Upper lobe of left lung (tissue), 4 donors: ENCODE data around the gene MACROD2.

Experiments used
- POLR2A ChIP-seq, 4 donors: fragments of 450-650 bp; IDR thresholded peaks; one replicate each; pipeline ENCODE4 v1.5.1; 2016 to 2017; ENCODE audit warnings: antibody characterized with exemption in 4 of 4, mild to moderate bottlenecking in 2 of 4
- POLR2AphosphoS5 ChIP-seq, 2 donors: sonication (generic); formaldehyde crosslinking; IDR thresholded peaks; one replicate each; pipeline ENCODE4 v1.5.1; 2017; ENCODE audit warnings: antibody characterized with exemption in 2 of 2
- TF ChIP-seq, protein P1 (sequence below), 6 experiments: fragments of 450-650 bp in 4 of 6; fragments of 200-600 bp in 2 of 6; sonication (generic) in 2 of 6; IDR thresholded peaks; one replicate each; pipeline ENCODE4 v1.5.1; 2016 to 2019; ENCODE audit warnings: antibody characterized with exemption in 6 of 6

DNA sequence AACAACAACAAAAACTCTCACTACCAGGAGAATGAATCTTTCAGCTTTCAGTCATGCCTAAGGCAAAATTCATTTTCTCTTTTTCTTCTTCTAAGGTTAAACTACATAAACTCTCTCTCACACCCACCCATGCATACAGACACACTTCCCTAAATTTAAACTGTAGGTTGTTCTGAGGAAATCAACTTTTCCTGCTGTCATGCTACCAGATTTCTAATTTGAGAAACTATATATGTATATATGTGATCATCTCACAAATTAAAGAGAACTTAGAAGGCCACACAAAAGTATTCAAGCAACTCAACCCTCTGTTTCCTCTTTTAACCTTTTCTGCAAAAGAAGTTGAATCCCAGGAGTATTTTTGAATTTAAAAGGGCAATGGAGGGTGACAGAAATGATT is 2045.4 kb downstream of the MACROD2 start:
- TF ChIP-seq, protein P1, sequence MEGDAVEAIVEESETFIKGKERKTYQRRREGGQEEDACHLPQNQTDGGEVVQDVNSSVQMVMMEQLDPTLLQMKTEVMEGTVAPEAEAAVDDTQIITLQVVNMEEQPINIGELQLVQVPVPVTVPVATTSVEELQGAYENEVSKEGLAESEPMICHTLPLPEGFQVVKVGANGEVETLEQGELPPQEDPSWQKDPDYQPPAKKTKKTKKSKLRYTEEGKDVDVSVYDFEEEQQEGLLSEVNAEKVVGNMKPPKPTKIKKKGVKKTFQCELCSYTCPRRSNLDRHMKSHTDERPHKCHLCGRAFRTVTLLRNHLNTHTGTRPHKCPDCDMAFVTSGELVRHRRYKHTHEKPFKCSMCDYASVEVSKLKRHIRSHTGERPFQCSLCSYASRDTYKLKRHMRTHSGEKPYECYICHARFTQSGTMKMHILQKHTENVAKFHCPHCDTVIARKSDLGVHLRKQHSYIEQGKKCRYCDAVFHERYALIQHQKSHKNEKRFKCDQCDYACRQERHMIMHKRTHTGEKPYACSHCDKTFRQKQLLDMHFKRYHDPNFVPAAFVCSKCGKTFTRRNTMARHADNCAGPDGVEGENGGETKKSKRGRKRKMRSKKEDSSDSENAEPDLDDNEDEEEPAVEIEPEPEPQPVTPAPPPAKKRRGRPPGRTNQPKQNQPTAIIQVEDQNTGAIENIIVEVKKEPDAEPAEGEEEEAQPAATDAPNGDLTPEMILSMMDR (IDR thresholded peaks at IDR 0.05) = no peak
- TF ChIP-seq POLR2A (IDR thresholded peaks at IDR 0.05) (no peak), POLR2AphosphoS5 (IDR thresholded peaks at IDR 0.05) (no peak)
